Stimulated activated CD8-positive, alpha-beta memory T cell treated with anti-CD3 and anti-CD28 coated beads, Interleukin-15, amount 100 ng/mL, for 48 hours (primary cell): ENCODE measurements around the gene USP17L17.
"Not testable (repeated sequence)": the region's sequence is repeated elsewhere in the genome, so short reads cannot be mapped to it uniquely, and the experiment has no call there.

Source experiments
- DNase-seq, 2 donors: peaks; one replicate each; pipeline ENCODE4 v3.0.0-alpha.2; 2020; ENCODE audit warnings: low read depth in 2 of 2

USP17L17 gene, protein sequence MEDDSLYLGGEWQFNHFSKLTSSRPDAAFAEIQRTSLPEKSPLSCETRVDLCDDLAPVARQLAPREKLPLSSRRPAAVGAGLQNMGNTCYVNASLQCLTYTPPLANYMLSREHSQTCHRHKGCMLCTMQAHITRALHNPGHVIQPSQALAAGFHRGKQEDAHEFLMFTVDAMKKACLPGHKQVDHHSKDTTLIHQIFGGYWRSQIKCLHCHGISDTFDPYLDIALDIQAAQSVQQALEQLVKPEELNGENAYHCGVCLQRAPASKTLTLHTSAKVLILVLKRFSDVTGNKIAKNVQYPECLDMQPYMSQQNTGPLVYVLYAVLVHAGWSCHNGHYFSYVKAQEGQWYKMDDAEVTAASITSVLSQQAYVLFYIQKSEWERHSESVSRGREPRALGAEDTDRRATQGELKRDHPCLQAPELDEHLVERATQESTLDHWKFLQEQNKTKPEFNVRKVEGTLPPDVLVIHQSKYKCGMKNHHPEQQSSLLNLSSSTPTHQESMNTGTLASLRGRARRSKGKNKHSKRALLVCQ

DNA sequence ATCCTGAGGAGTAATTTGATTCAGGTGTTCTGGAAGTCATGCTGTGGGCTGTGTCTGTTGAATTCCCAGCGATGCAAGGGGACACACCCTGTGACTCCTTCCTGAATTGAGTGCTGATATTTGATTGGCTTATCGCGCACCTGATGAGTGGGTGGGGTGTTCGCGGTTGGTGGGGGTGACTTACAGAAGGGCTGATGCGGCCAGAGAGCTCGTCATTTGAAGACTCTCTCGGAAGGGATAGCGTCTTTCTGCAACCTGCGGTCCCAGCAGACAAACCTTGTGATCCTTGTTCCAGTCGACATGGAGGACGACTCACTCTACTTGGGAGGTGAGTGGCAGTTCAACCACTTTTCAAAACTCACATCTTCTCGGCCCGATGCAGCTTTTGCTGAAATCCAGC is at the start of gene USP17L17:
USP17L17 (plus strand) TSS at position 301 of the 400 bp plus-strand sequence; CDS start at position 301, 0 bp downstream.
- DNase-seq = not testable (repeated sequence)

DNA sequence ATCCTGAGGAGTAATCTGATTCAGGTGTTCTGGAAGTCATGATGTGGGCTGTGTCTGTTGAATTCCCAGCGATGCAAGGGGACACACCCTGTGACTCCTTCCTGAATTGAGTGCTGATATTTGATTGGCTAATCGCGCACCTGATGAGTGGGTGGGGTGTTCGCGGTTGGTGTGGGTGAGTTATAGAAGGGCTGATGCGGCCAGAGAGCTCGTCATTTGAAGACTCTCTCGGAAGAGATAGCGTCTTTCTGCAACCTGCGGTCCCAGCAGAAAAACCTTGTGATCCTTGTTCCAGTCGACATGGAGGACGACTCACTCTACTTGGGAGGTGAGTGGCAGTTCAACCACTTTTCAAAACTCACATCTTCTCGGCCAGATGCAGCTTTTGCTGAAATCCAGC is 33.3 kb upstream of the USP17L17 start, which contains the start of gene USP17L10:
USP17L10 (plus strand) TSS at position 301 of the 400 bp plus-strand sequence; CDS start at position 301, 0 bp downstream.
- DNase-seq = not testable (repeated sequence)

GRCh38 chr4:9214701-9215100 is 29.0 kb upstream of the USP17L17 start:
- DNase-seq = not testable (repeated sequence)

- DNase-seq = not testable (repeated sequence)
These were observed 28.6 kb upstream of the USP17L17 start, which contains the start of gene USP17L11 for GRCh38 chr4:9215105-9215504. TSS of gene USP17L11 (plus strand) at chr4:9215405. CDS start at chr4:9215405, 0 bp downstream.

DNA sequence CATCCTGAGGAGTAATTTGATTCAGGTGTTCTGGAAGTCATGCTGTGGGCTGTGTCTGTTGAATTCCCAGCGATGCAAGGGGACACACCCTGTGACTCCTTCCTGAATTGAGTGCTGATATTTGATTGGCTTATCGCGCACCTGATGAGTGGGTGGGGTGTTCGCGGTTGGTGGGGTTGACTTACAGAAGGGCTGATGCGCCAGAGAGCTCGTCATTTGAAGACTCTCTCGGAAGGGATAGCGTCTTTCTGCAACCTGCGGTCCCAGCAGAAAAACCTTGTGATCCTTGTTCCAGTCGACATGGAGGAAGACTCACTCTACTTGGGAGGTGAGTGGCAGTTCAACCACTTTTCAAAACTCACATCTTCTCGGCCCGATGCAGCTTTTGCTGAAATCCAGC is 23.8 kb upstream of the USP17L17 start, which contains the start of gene USP17L12:
USP17L12 (plus strand) TSS at position 301 of the 400 bp plus-strand sequence; CDS start at position 301, 0 bp downstream.
- DNase-seq = not testable (repeated sequence)

DNA sequence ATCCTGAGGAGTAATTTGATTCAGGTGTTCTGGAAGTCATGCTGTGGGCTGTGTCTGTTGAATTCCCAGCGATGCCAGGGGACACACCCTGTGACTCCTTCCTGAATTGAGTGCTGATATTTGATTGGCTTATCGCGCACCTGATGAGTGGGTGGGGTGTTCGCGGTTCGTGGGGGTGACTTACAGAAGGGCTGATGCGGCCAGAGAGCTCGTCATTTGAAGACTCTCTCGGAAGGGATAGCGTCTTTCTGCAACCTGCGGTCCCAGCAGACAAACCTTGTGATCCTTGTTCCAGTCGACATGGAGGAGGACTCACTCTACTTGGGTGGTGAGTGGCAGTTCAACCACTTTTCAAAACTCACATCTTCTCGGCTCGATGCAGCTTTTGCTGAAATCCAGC is 19.1 kb upstream of the USP17L17 start, which contains the start of gene USP17L13:
USP17L13 (plus strand) TSS at position 301 of the 400 bp plus-strand sequence; CDS start at position 301, 0 bp downstream.
- not testable (repeated sequence) for DNase-seq

GRCh38 chr4:9230249-9230648 is 13.4 kb upstream of the USP17L17 start:
- not testable (repeated sequence) for DNase-seq

DNA sequence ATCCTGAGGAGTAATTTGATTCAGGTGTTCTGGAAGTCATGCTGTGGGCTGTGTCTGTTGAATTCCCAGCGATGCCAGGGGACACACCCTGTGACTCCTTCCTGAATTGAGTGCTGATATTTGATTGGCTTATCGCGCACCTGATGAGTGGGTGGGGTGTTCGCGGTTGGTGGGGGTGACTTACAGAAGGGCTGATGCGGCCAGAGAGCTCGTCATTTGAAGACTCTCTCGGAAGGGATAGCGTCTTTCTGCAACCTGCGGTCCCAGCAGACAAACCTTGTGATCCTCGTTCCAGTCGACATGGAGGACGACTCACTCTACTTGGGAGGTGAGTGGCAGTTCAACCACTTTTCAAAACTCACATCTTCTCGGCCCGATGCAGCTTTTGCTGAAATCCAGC is 9.6 kb upstream of the USP17L17 start, which contains the start of gene USP17L15:
USP17L15 (plus strand) TSS at position 301 of the 400 bp plus-strand sequence; CDS start at position 301, 0 bp downstream.
- DNase-seq = not testable (repeated sequence)

DNA sequence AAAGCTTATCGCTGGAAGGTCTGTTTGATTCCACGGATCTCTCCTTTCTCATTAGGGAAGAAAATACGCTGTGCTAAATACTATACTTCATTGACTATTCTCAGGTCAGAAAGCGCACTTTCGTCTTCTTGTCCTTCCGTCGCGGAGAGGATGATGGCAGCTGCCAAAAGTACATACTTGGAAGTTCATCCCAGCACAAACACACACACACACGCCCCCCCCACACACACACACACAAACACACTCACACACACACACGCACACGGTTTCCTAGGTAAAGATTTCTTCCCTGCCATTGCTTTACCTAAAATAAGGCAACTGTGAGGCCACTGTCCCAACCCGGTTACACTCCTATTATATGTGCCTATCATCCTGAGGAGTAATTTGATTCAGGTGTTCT is 5.2 kb upstream of the USP17L17 start:
- not testable (repeated sequence) for DNase-seq

DNA sequence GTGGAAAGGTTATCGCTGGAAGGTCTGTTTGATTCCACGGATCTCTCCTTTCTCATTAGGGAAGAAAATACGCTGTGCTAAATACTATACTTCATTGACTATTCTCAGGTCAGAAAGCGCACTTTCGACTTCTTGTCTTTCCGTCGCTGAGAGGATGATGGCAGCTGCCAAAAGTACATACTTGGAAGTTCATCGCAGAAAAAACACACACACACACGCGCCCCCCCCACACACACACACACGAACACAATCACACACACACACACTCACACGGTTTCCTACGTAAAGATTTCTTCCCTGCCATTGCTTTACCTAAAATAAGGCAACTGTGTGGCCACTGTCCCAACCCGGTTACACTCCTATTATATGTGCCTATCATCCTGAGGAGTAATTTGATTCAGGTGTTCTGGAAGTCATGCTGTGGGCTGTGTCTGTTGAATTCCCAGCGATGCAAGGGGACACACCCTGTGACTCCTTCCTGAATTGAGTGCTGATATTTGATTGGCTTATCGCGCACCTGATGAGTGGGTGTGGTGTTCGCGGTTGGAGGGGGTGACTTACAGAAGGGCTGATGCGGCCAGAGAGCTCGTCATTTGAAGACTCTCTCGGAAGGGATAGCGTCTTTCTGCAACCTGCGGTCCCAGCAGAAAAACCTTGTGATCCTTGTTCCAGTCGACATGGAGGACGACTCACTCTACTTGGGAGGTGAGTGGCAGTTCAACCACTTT is 4.4 kb downstream of the USP17L17 start, which contains the start of gene USP17L18:
USP17L18 (plus strand) TSS at position 678 of the 728 bp plus-strand sequence; CDS start at position 678, 0 bp downstream.
- not testable (repeated sequence) for DNase-seq

GRCh38 chr4:9253078-9253477 is 9.4 kb downstream of the USP17L17 start, which contains the start of gene USP17L19:
TSS of gene USP17L19 (plus strand) at chr4:9253378. CDS start at chr4:9253378, 0 bp downstream.
- DNase-seq = not testable (repeated sequence)

DNA sequence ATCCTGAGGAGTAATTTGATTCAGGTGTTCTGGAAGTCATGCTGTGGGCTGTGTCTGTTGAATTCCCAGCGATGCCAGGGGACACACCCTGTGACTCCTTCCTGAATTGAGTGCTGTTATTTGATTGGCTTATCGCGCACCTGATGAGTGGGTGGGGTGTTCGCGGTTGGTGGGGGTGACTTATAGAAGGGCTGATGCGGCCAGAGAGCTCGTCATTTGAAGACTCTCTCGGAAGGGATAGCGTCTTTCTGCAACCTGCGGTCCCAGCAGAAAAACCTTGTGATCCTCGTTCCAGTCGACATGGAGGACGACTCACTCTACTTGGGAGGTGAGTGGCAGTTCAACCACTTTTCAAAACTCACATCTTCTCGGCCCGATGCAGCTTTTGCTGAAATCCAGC is 14.1 kb downstream of the USP17L17 start, which contains the start of gene USP17L20:
USP17L20 (plus strand) TSS at position 301 of the 400 bp plus-strand sequence; CDS start at position 301, 0 bp downstream.
- DNase-seq = not testable (repeated sequence)

DNA sequence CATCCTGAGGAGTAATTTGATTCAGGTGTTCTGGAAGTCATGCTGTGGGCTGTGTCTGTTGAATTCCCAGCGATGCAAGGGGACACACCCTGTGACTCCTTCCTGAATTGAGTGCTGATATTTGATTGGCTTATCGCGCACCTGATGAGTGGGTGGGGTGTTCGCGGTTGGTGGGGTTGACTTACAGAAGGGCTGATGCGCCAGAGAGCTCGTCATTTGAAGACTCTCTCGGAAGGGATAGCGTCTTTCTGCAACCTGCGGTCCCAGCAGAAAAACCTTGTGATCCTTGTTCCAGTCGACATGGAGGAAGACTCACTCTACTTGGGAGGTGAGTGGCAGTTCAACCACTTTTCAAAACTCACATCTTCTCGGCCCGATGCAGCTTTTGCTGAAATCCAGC is 18.9 kb downstream of the USP17L17 start, which contains the start of gene USP17L21:
USP17L21 (plus strand) TSS at position 301 of the 400 bp plus-strand sequence; CDS start at position 301, 0 bp downstream.
- not testable (repeated sequence) for DNase-seq

- not testable (repeated sequence) for DNase-seq
These were observed 23.6 kb downstream of the USP17L17 start, which contains the start of gene USP17L22 for GRCh38 chr4:9267319-9267718. TSS of gene USP17L22 (plus strand) at chr4:9267619. CDS start at chr4:9267619, 0 bp downstream.

DNA sequence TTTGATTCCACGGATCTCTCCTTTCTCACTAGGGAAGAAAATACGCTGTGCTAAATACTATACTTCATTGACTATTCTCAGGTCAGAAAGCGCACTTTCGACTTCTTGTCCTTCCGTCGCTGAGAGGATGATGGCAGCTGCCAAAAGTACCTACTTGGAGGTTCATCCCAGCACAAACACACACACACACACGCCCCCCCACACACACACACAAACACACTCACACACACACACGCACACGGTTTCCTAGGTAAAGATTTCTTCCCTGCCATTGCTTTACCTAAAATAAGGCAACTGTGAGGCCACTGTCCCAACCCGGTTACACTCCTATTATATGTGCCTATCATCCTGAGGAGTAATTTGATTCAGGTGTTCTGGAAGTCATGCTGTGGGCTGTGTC is 28.0 kb downstream of the USP17L17 start:
- not testable (repeated sequence) for DNase-seq
